T follicular helper cell (primary cell): Measurements from ENCODE around the gene GABRG3.
"Not testable (repeated sequence)": the region's sequence is repeated elsewhere in the genome, so short reads cannot be mapped to it uniquely, and the experiment has no call there.

Experiments used
- DNase-seq: peaks from one replicate; pipeline ENCODE4 v3.0.0-alpha.2; 2020; ENCODE audit warnings: low read depth

The GABRG3 gene

GRCh38 chr15:27336676-27337075 lies 365.7 kb downstream of the GABRG3 start:
- no peak for DNase-seq

- no peak for DNase-seq
Observed at GRCh38 chr15:27339138-27339537, 368.2 kb downstream of the GABRG3 start.

- DNase-seq = no peak
Observed at GRCh38 chr15:27341780-27342343, 370.9 kb downstream of the GABRG3 start.

GRCh38 chr15:27342991-27343390 lies 372.0 kb downstream of the GABRG3 start:
- no peak for DNase-seq

GRCh38 chr15:27352136-27352535 lies 381.2 kb downstream of the GABRG3 start:
- no peak for DNase-seq

- DNase-seq = no peak
Observed at GRCh38 chr15:27353856-27354255, 382.9 kb downstream of the GABRG3 start.

GRCh38 chr15:27358751-27359434 lies 387.9 kb downstream of the GABRG3 start:
- no peak for DNase-seq

- DNase-seq = no peak
Observed at GRCh38 chr15:27359586-27359985, 388.6 kb downstream of the GABRG3 start.

- DNase-seq = no peak
Observed at GRCh38 chr15:27360316-27360715, 389.3 kb downstream of the GABRG3 start.

GRCh38 chr15:27361438-27361837 lies 390.5 kb downstream of the GABRG3 start:
- DNase-seq = no peak

- DNase-seq = no peak
Observed at GRCh38 chr15:27365456-27365855, 394.5 kb downstream of the GABRG3 start.

GRCh38 chr15:27377391-27377790 lies 406.4 kb downstream of the GABRG3 start:
- not testable (repeated sequence) for DNase-seq

GRCh38 chr15:27382361-27383025 lies 411.5 kb downstream of the GABRG3 start:
- DNase-seq = no peak

- no peak for DNase-seq
Observed at GRCh38 chr15:27383726-27384125, 412.7 kb downstream of the GABRG3 start.

GRCh38 chr15:27392163-27392562 lies 421.2 kb downstream of the GABRG3 start:
- no peak for DNase-seq

GRCh38 chr15:27396521-27396920 lies 425.5 kb downstream of the GABRG3 start:
- DNase-seq = no peak

- no peak for DNase-seq
Observed at GRCh38 chr15:27396996-27397395, 426.0 kb downstream of the GABRG3 start.

- DNase-seq = no peak
Observed at GRCh38 chr15:27398631-27399161, 427.7 kb downstream of the GABRG3 start.

- no peak for DNase-seq
Observed at GRCh38 chr15:27399241-27399640, 428.3 kb downstream of the GABRG3 start.

GRCh38 chr15:27401471-27401870 lies 430.5 kb downstream of the GABRG3 start:
- no peak for DNase-seq

GRCh38 chr15:27408428-27408827 lies 437.4 kb downstream of the GABRG3 start:
- no peak for DNase-seq

GRCh38 chr15:27410996-27411605 lies 440.1 kb downstream of the GABRG3 start:
- no peak for DNase-seq

GRCh38 chr15:27412415-27412814 lies 441.4 kb downstream of the GABRG3 start:
- DNase-seq = no peak
